Endodermal cell (in vitro differentiated cells): Measurements from ENCODE around the gene CTSD. TPM values are rescaled to one million over a fixed set of nuclear protein-coding genes. Genes with fewer than 3 reads are reported as not detected.

Experiments
- DNase-seq: peaks from one replicate; pipeline ENCODE4 v3.0.0-alpha.2; 2017
- H3K27ac ChIP-seq: 2 replicates; pipeline ENCODE4 v1.5.1; 2013; ENCODE audit warnings: mild to moderate bottlenecking, low read depth, low read length, moderate library complexity
- H3K27me3 ChIP-seq: 2 replicates; pipeline ENCODE4 v1.6.1; 2013; ENCODE audit warnings: mild to moderate bottlenecking, low read length, moderate library complexity; ENCODE audit not compliant: insufficient read depth, control insufficient read depth, poor library complexity, severe bottlenecking
- H3K36me3 ChIP-seq: 2 replicates; pipeline ENCODE4 v1.7.0; 2013; ENCODE audit warnings: mild to moderate bottlenecking, low read length, moderate library complexity; ENCODE audit not compliant: control insufficient read depth, insufficient read depth
- H3K4me1 ChIP-seq: one replicate; pipeline ENCODE4 v1.7.0; 2013; ENCODE audit warnings: low read length; ENCODE audit not compliant: control insufficient read depth, insufficient read depth
- H3K4me3 ChIP-seq: 2 replicates; pipeline ENCODE4 v1.5.1; 2013; ENCODE audit warnings: mild to moderate bottlenecking, low read length, moderate library complexity
- H3K9ac ChIP-seq: 2 replicates; pipeline ENCODE4 v1.6.1; 2013; ENCODE audit warnings: mild to moderate bottlenecking, low read length, moderate library complexity; ENCODE audit not compliant: poor library complexity, severe bottlenecking; ENCODE audit errors: extremely low read depth
- H3K9me3 ChIP-seq: 2 replicates; pipeline ENCODE4 v1.6.1; 2013; ENCODE audit warnings: mild to moderate bottlenecking, low read length, moderate library complexity; ENCODE audit not compliant: control insufficient read depth
- H3K27ac Mint-ChIP-seq: 2 replicates; pipeline ENCODE4 v1.8.0; 2020; ENCODE audit warnings: mixed read lengths
- H3K27me3 Mint-ChIP-seq: 2 replicates; pipeline ENCODE4 v1.8.0; 2021; ENCODE audit warnings: mild to moderate bottlenecking, mixed read lengths; ENCODE audit not compliant: insufficient read depth
- H3K36me3 Mint-ChIP-seq: 2 replicates; pipeline ENCODE4 v1.8.0; 2020; ENCODE audit warnings: low read depth, mixed read lengths
- H3K4me1 Mint-ChIP-seq: 2 replicates; pipeline ENCODE4 v1.8.0; 2020; ENCODE audit warnings: mixed read lengths
- H3K4me3 Mint-ChIP-seq: 2 replicates; pipeline ENCODE4 v1.8.0; 2020; ENCODE audit warnings: mild to moderate bottlenecking, moderate library complexity, mixed read lengths
- H3K9me3 Mint-ChIP-seq: 2 replicates; pipeline ENCODE4 v1.8.0; 2020; ENCODE audit warnings: mild to moderate bottlenecking, mixed read lengths
- WGBS, 2 experiments: methylation state at CpG; one replicate each; pipeline versions ENCODE4 v1.1.5 to v1.1.7; 2013; ENCODE audit warnings: missing lambda C conversion rate in 2 of 2, mixed read lengths in 1 of 2; ENCODE audit not compliant: insufficient coverage in 1 of 2, insufficient read length in 1 of 2; 5-methylcytosine and 5-hydroxymethylcytosine counted together
- total RNA-seq, 2 donors: library from RNA; stranded (reverse); fragmentation: NEBNext Ultra II Directional in 1 of 2; extraction: Animal tissue kit (Norgen Biotek cat#: 25700) in 1 of 2; gene quantifications; 2 replicates in 1 of 2; 3 replicates in 1 of 2; pipeline ENCODE4 v1.2.1, GENCODE V29; 2021
- TF ChIP-seq, protein P1 (sequence below): fragments of 200-600 bp; sonication (generic); conservative IDR thresholded peaks from 2 replicates; pipeline ENCODE4 v1.5.0; 2021; ENCODE audit warnings: antibody characterized with exemption, mild to moderate bottlenecking

The CTSD gene
- total RNA-seq, 2 donors from 2014 or later: 185 to 208 TPM

GRCh38 chr11:1762537-1763302 is 1.0 kb downstream of the CTSD start:
- TF ChIP-seq, protein P1, sequence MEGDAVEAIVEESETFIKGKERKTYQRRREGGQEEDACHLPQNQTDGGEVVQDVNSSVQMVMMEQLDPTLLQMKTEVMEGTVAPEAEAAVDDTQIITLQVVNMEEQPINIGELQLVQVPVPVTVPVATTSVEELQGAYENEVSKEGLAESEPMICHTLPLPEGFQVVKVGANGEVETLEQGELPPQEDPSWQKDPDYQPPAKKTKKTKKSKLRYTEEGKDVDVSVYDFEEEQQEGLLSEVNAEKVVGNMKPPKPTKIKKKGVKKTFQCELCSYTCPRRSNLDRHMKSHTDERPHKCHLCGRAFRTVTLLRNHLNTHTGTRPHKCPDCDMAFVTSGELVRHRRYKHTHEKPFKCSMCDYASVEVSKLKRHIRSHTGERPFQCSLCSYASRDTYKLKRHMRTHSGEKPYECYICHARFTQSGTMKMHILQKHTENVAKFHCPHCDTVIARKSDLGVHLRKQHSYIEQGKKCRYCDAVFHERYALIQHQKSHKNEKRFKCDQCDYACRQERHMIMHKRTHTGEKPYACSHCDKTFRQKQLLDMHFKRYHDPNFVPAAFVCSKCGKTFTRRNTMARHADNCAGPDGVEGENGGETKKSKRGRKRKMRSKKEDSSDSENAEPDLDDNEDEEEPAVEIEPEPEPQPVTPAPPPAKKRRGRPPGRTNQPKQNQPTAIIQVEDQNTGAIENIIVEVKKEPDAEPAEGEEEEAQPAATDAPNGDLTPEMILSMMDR: no peak
- H3K4me3 Mint-ChIP-seq: peak overlapping the region; percentile 81
- H3K4me1 ChIP-seq: peaks cover 6% of the 10 kb centered on the region
- H3K9me3 ChIP-seq: no peaks in the 10 kb centered on the region
- H3K9ac ChIP-seq: peak overlapping the region; percentile 77
- peaks cover 1% of the 10 kb centered on the region for H3K27me3 Mint-ChIP-seq
- WGBS, 2 experiments: 71 to 75% methylated on average over 8 to 16 of the region's 16 CpGs
- no peak for DNase-seq
- no peak overlapping the region for H3K27ac Mint-ChIP-seq
- H3K36me3 Mint-ChIP-seq: peaks cover 3% of the 10 kb centered on the region
- H3K27me3 ChIP-seq: no peaks in the 10 kb centered on the region
- peak overlapping the region; percentile 86 for H3K4me3 ChIP-seq
- no peak overlapping the region for H3K27ac ChIP-seq
- H3K9me3 Mint-ChIP-seq: no peaks in the 10 kb centered on the region
- H3K36me3 ChIP-seq: peaks cover 3% of the 10 kb centered on the region
- H3K4me1 Mint-ChIP-seq: peaks cover 2% of the 10 kb centered on the region

- WGBS, 2 experiments: 93 to 99% methylated on average over 7 to 12 of the region's 12 CpGs
- H3K36me3 Mint-ChIP-seq: peaks cover 7% of the 10 kb centered on the region
Observed at GRCh38 chr11:1761857-1762536, 1.7 kb downstream of the CTSD start.

DNA sequence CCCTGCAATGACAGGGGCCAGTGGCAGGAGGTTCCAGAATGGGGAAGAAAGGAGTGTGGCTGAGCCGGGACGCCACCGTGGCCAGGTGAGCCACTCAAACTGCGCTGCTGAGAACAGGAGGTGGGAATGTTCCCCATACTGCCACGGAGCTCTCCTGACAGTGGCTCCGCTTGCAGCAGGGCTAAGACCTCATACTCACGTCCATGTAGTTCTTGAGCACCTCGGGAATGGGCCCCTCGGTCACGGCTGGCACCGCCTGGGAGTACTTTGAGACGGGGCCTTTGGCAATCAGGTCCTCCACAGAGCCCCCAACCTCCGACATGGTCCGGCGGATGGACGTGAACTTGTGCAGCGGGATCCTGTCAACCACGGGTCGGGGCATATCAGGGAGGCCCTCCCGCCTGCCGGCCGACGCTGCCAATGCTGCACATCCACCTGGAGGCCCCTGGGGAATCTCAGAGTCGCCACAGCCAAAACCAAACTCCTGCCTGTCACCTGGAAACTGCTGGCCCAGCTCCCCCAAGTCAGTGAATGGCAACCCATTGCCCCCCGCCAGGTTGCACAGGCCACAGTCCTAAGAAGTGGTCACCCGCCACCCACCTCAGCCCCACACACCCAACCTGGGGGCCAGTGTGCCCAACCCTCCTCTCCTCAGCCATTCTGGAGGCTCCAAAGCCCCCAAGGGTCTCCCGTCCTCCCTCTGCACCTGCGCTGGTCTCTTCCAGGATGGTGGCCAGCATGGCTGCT is 2.4 kb downstream of the CTSD start:
- DNase-seq: no peak
- Mint-ChIP-seq H3K4me1 (peaks cover 2% of the 10 kb centered on the region), H3K9me3 (no peaks in the 10 kb centered on the region), H3K4me3 (no peak overlapping the region), H3K27ac (no peak overlapping the region), H3K36me3 (peaks cover 7% of the 10 kb centered on the region), H3K27me3 (peaks cover 1% of the 10 kb centered on the region)
- TF ChIP-seq, protein P1: no peak
- Histone ChIP-seq H3K36me3 (peaks cover 3% of the 10 kb centered on the region), H3K9me3 (no peaks in the 10 kb centered on the region), H3K27me3 (no peaks in the 10 kb centered on the region), H3K4me3 (no peak overlapping the region), H3K9ac (no peak overlapping the region), H3K4me1 (peaks cover 6% of the 10 kb centered on the region), H3K27ac (no peak overlapping the region)
- WGBS, 2 experiments: 94 to 96% methylated on average over 13 to 28 of the region's 28 CpGs

More at GRCh38 chr11:1761857-1762536, 1.7 kb downstream of the CTSD start:
- Mint-ChIP-seq H3K9me3 (no peaks in the 10 kb centered on the region), H3K27me3 (peaks cover 1% of the 10 kb centered on the region), H3K4me3 (peak overlapping the region; percentile 81), H3K4me1 (peaks cover 2% of the 10 kb centered on the region), H3K27ac (no peak overlapping the region)
- H3K9me3 ChIP-seq: no peaks in the 10 kb centered on the region
- peaks cover 3% of the 10 kb centered on the region for H3K36me3 ChIP-seq
- H3K27ac ChIP-seq: no peak overlapping the region
- H3K27me3 ChIP-seq: no peaks in the 10 kb centered on the region
- TF ChIP-seq, protein P1: no peak
- peaks cover 6% of the 10 kb centered on the region for H3K4me1 ChIP-seq
- H3K9ac ChIP-seq: no peak overlapping the region
- no peak for DNase-seq
- H3K4me3 ChIP-seq: peak overlapping the region; percentile 86
